GM21526 (cell line): ENCODE data around the gene INSRR.

ENCODE experiments used
- ATAC-seq: cut with Tn5 transposase; IDR thresholded peaks from one replicate; pipeline ENCODE4 v1.9.1; 2021; ENCODE audit warnings: moderate library complexity; ENCODE audit not compliant: unreplicated experiment, low FRiP score

INSRR gene

GRCh38 chr1:156809711-156810366, 49.1 kb downstream of the INSRR start:
- ATAC-seq: no peak

- ATAC-seq: no peak
Observed at GRCh38 chr1:156809281-156809680, 49.6 kb downstream of the INSRR start.

GRCh38 chr1:156808186-156809030, 50.5 kb downstream of the INSRR start:
- ATAC-seq: no peak

GRCh38 chr1:156807627-156808026, 51.3 kb downstream of the INSRR start:
- ATAC-seq: no peak

- ATAC-seq: no peak
Observed at GRCh38 chr1:156806512-156807440, 52.1 kb downstream of the INSRR start.

- ATAC-seq: no peak
Observed at GRCh38 chr1:156805766-156806511, 53.0 kb downstream of the INSRR start.

GRCh38 chr1:156804572-156805243, 54.2 kb downstream of the INSRR start:
- no peak for ATAC-seq

- ATAC-seq: no peak
Observed at GRCh38 chr1:156804026-156804425, 54.9 kb downstream of the INSRR start.

GRCh38 chr1:156803086-156803851, 55.6 kb downstream of the INSRR start:
- ATAC-seq: no peak

GRCh38 chr1:156802421-156802935, 56.4 kb downstream of the INSRR start:
- ATAC-seq: no peak

GRCh38 chr1:156801409-156802121, 57.4 kb downstream of the INSRR start:
- no peak for ATAC-seq

GRCh38 chr1:156797212-156797871, 61.6 kb downstream of the INSRR start:
- ATAC-seq: no peak

- no peak for ATAC-seq
Observed at GRCh38 chr1:156796340-156797097, 62.4 kb downstream of the INSRR start.

GRCh38 chr1:156795787-156796186, 63.1 kb downstream of the INSRR start:
- ATAC-seq: no peak

GRCh38 chr1:156795374-156795733, 63.6 kb downstream of the INSRR start:
- ATAC-seq: no peak

GRCh38 chr1:156794506-156795373, 64.2 kb downstream of the INSRR start:
- ATAC-seq: no peak
